LNCAP (cell line): ENCODE results near the gene TLE3.
A peak's percentile ranks its signal among the peaks of the same experiment; 100 is the strongest.

ENCODE experiments used
- CTCF ChIP-seq: fragments of 450-650 bp; IDR thresholded peaks from 2 replicates; pipeline ENCODE4 v1.5.1; 2017; ENCODE audit warnings: mild to moderate bottlenecking

Gene TLE3

GRCh38 chr15:70097321-70098152 is at the start of gene TLE3:
Gene TLE3 (minus strand): TSS chr15:70097917. CDS start chr15:70096798, 1,119 bp downstream.
- TF ChIP-seq CTCF = peak; percentile 55; the same call in 1 of the 2 replicates

GRCh38 chr15:70147178-70147760 is 49.6 kb upstream of the TLE3 start:
- TF ChIP-seq CTCF = no peak

GRCh38 chr15:70146771-70147170 is 49.1 kb upstream of the TLE3 start:
- TF ChIP-seq CTCF = no peak

GRCh38 chr15:70146162-70146561 is 48.4 kb upstream of the TLE3 start:
- TF ChIP-seq CTCF = no peak

- no peak for TF ChIP-seq CTCF
Observed at GRCh38 chr15:70145261-70145660, 47.5 kb upstream of the TLE3 start.

- no peak for TF ChIP-seq CTCF
Observed at GRCh38 chr15:70142322-70143191, 44.8 kb upstream of the TLE3 start.

- no peak for TF ChIP-seq CTCF
Observed at GRCh38 chr15:70142072-70142321, 44.3 kb upstream of the TLE3 start.
